Activated naive CD8-positive, alpha-beta T cell treated with anti-CD3 and anti-CD28 coated beads for 36 hours (primary cell): ENCODE measurements around the gene CDHR5. TPM values are rescaled to one million over a fixed set of nuclear protein-coding genes. Genes with fewer than 3 reads are reported as not detected.
"Not testable (repeated sequence)": the region's sequence is repeated elsewhere in the genome, so short reads cannot be mapped to it uniquely, and the experiment has no call there.

ENCODE experiments used
- DNase-seq: peaks from one replicate; pipeline ENCODE4 v3.0.0; 2021
- H3K27ac Mint-ChIP-seq: one replicate; pipeline ENCODE4 v1.8.0; 2022; ENCODE audit warnings: mild to moderate bottlenecking, moderate library complexity, mixed read lengths
- H3K27me3 Mint-ChIP-seq: one replicate; pipeline ENCODE4 v1.8.0; 2022; ENCODE audit warnings: mild to moderate bottlenecking, mixed read lengths
- H3K36me3 Mint-ChIP-seq: one replicate; pipeline ENCODE4 v1.8.0; 2021; ENCODE audit warnings: mild to moderate bottlenecking, mixed read lengths
- H3K4me1 Mint-ChIP-seq: one replicate; pipeline ENCODE4 v1.8.0; 2021; ENCODE audit warnings: mixed read lengths
- H3K4me3 Mint-ChIP-seq: one replicate; pipeline ENCODE4 v1.8.0; 2022; ENCODE audit warnings: mild to moderate bottlenecking, moderate library complexity, mixed read lengths
- H3K9me3 Mint-ChIP-seq: one replicate; pipeline ENCODE4 v1.8.0; 2022; ENCODE audit warnings: mixed read lengths
- total RNA-seq, 2 experiments: library from RNA; stranded (reverse); gene quantifications; one replicate each; pipeline ENCODE4 v1.2.3, GENCODE V29; 2021

The CDHR5 gene
- total RNA-seq, 2 experiments from 2014 or later, result not detected

- H3K9me3 Mint-ChIP-seq, result no peaks in the 10 kb centered on the region
- H3K4me3 Mint-ChIP-seq, result no peak overlapping the region
- H3K27me3 Mint-ChIP-seq, result peaks cover 3% of the 10 kb centered on the region
- peaks cover 37% of the 10 kb centered on the region for H3K4me1 Mint-ChIP-seq
- DNase-seq, result no peak
- no peak overlapping the region for H3K27ac Mint-ChIP-seq
- H3K36me3 Mint-ChIP-seq, result peaks cover 29% of the 10 kb centered on the region
Observed at GRCh38 chr11:579830-580601, 44.7 kb downstream of the CDHR5 start.

GRCh38 chr11:578276-579035 lies 46.3 kb downstream of the CDHR5 start:
- Mint-ChIP-seq H3K4me3 (peak overlapping the region; percentile 93), H3K9me3 (no peaks in the 10 kb centered on the region), H3K27ac (peak overlapping the region; percentile 62), H3K27me3 (peaks cover 12% of the 10 kb centered on the region), H3K36me3 (peaks cover 24% of the 10 kb centered on the region), H3K4me1 (peaks cover 48% of the 10 kb centered on the region)
- DNase-seq, result no peak

- DNase-seq, result no peak
- Mint-ChIP-seq H3K9me3 (no peaks in the 10 kb centered on the region), H3K27me3 (peaks cover 12% of the 10 kb centered on the region), H3K4me1 (peaks cover 48% of the 10 kb centered on the region), H3K36me3 (peaks cover 24% of the 10 kb centered on the region), H3K4me3 (peak overlapping the region; percentile 93), H3K27ac (peak overlapping the region; percentile 86)
Observed at GRCh38 chr11:577611-577894, 47.2 kb downstream of the CDHR5 start.

GRCh38 chr11:576811-577610 lies 47.7 kb downstream of the CDHR5 start:
- H3K4me1 Mint-ChIP-seq, result peaks cover 48% of the 10 kb centered on the region
- H3K9me3 Mint-ChIP-seq, result no peaks in the 10 kb centered on the region
- H3K27ac Mint-ChIP-seq, result peak overlapping the region; percentile 86
- peaks cover 24% of the 10 kb centered on the region for H3K36me3 Mint-ChIP-seq
- H3K4me3 Mint-ChIP-seq, result peak overlapping the region; percentile 93
- H3K27me3 Mint-ChIP-seq, result peaks cover 12% of the 10 kb centered on the region
- no peak for DNase-seq

- peaks cover 21% of the 10 kb centered on the region for H3K36me3 Mint-ChIP-seq
- peaks cover 47% of the 10 kb centered on the region for H3K4me1 Mint-ChIP-seq
Observed at GRCh38 chr11:575996-576768, 48.6 kb downstream of the CDHR5 start, which contains the start of gene PHRF1. Gene PHRF1 (plus strand): TSS chr11:576470. CDS start chr11:581513, 5,043 bp downstream.

GRCh38 chr11:575313-575995 lies 49.3 kb downstream of the CDHR5 start:
- DNase-seq, result no peak
- H3K4me3 Mint-ChIP-seq, result peak overlapping the region; percentile 82
- peaks cover 21% of the 10 kb centered on the region for H3K36me3 Mint-ChIP-seq
- H3K4me1 Mint-ChIP-seq, result peaks cover 43% of the 10 kb centered on the region
- H3K9me3 Mint-ChIP-seq, result no peaks in the 10 kb centered on the region
- H3K27ac Mint-ChIP-seq, result peak overlapping the region; percentile 42
- peaks cover 12% of the 10 kb centered on the region for H3K27me3 Mint-ChIP-seq

More at GRCh38 chr11:575996-576768, 48.6 kb downstream of the CDHR5 start, which contains the start of gene PHRF1:
- Mint-ChIP-seq H3K27me3 (peaks cover 12% of the 10 kb centered on the region), H3K27ac (peak within 1 kb of the TSS; percentile 98), H3K9me3 (no peaks in the 10 kb centered on the region), H3K4me3 (peak within 1 kb of the TSS; percentile 97)
- DNase-seq, result peak; percentile 95

GRCh38 chr11:574632-575312 lies 50.0 kb downstream of the CDHR5 start:
- Mint-ChIP-seq H3K9me3 (no peaks in the 10 kb centered on the region), H3K36me3 (peaks cover 20% of the 10 kb centered on the region), H3K4me1 (peaks cover 36% of the 10 kb centered on the region), H3K4me3 (peak overlapping the region; percentile 82), H3K27me3 (peaks cover 12% of the 10 kb centered on the region), H3K27ac (no peak overlapping the region)
- no peak for DNase-seq

GRCh38 chr11:574031-574570 lies 50.7 kb downstream of the CDHR5 start:
- peaks cover 29% of the 10 kb centered on the region for H3K4me1 Mint-ChIP-seq
- H3K9me3 Mint-ChIP-seq, H3K27ac Mint-ChIP-seq, DNase-seq: not testable (repeated sequence)
- H3K4me3 Mint-ChIP-seq, result peak overlapping the region; percentile 82
- peaks cover 20% of the 10 kb centered on the region for H3K36me3 Mint-ChIP-seq
- peaks cover 12% of the 10 kb centered on the region for H3K27me3 Mint-ChIP-seq

GRCh38 chr11:573146-573759 lies 51.5 kb downstream of the CDHR5 start:
- peaks cover 21% of the 10 kb centered on the region for H3K4me1 Mint-ChIP-seq
- no peak overlapping the region for H3K27ac Mint-ChIP-seq
- peaks cover 12% of the 10 kb centered on the region for H3K27me3 Mint-ChIP-seq
- H3K4me3 Mint-ChIP-seq, result no peak overlapping the region
- H3K9me3 Mint-ChIP-seq, result no peaks in the 10 kb centered on the region
- H3K36me3 Mint-ChIP-seq, result peaks cover 13% of the 10 kb centered on the region
- DNase-seq, result no peak

GRCh38 chr11:571802-572185 lies 53.0 kb downstream of the CDHR5 start:
- H3K36me3 Mint-ChIP-seq, result peaks cover 5% of the 10 kb centered on the region
- H3K27me3 Mint-ChIP-seq, result peaks cover 12% of the 10 kb centered on the region
- DNase-seq, result no peak

GRCh38 chr11:569158-569885 lies 55.4 kb downstream of the CDHR5 start:
- Mint-ChIP-seq H3K4me1 (peaks cover 4% of the 10 kb centered on the region), H3K36me3 (peaks cover 5% of the 10 kb centered on the region), H3K27me3 (peaks cover 2% of the 10 kb centered on the region), H3K27ac (peak overlapping the region; percentile 65), H3K4me3 (peak overlapping the region; percentile 79), H3K9me3 (no peaks in the 10 kb centered on the region)
- DNase-seq, result no peak

More at GRCh38 chr11:571802-572185, 53.0 kb downstream of the CDHR5 start:
- H3K4me3 Mint-ChIP-seq, result no peak overlapping the region
- H3K9me3 Mint-ChIP-seq, result no peaks in the 10 kb centered on the region
- no peak overlapping the region for H3K27ac Mint-ChIP-seq
- H3K4me1 Mint-ChIP-seq, result peaks cover 13% of the 10 kb centered on the region

- Mint-ChIP-seq H3K27me3 (no peaks in the 10 kb centered on the region), H3K4me3 (peak overlapping the region; percentile 79), H3K4me1 (no peaks in the 10 kb centered on the region), H3K36me3 (peaks cover 5% of the 10 kb centered on the region), H3K9me3 (no peaks in the 10 kb centered on the region), H3K27ac (peak overlapping the region; percentile 65)
- peak; percentile 99 for DNase-seq
Observed at GRCh38 chr11:568306-569157, 56.2 kb downstream of the CDHR5 start.
